22Rv1 (cell line): ENCODE data around the gene TRPV4.

Experiments used
- ZFX ChIP-seq: fragments of 450-650 bp; IDR thresholded peaks from 2 replicates; pipeline ENCODE4 v1.6.1; 2017; ENCODE audit warnings: antibody characterized with exemption, borderline replicate concordance
- TF ChIP-seq, protein P1 (sequence below): fragments of 450-650 bp; IDR thresholded peaks from 2 replicates; pipeline ENCODE4 v1.5.1; 2017; ENCODE audit warnings: mild to moderate bottlenecking

DNA sequence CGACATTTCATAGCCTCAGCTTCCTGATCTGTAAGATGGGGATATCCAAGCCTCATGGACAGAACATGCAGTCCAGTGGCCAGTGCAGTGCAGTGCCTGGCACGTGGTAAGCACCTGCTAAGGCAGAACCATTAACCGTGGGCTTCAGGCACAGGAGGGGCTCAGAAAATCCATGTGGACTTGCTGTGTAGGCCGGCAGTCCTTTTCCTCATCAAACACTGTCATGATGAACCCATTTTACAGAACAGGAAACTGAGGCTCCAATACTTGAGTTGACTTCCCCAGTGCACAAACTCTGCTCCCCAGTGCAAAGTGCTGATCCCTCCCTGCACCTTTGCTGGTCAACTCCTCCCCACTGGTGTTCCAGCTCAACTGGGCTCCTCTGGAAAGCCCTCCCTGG, 18.0 kb downstream of the TRPV4 start:
- TF ChIP-seq, protein P1, sequence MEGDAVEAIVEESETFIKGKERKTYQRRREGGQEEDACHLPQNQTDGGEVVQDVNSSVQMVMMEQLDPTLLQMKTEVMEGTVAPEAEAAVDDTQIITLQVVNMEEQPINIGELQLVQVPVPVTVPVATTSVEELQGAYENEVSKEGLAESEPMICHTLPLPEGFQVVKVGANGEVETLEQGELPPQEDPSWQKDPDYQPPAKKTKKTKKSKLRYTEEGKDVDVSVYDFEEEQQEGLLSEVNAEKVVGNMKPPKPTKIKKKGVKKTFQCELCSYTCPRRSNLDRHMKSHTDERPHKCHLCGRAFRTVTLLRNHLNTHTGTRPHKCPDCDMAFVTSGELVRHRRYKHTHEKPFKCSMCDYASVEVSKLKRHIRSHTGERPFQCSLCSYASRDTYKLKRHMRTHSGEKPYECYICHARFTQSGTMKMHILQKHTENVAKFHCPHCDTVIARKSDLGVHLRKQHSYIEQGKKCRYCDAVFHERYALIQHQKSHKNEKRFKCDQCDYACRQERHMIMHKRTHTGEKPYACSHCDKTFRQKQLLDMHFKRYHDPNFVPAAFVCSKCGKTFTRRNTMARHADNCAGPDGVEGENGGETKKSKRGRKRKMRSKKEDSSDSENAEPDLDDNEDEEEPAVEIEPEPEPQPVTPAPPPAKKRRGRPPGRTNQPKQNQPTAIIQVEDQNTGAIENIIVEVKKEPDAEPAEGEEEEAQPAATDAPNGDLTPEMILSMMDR: no peak
- no peak for TF ChIP-seq ZFX
